HG03432 (cell line): ENCODE results near the gene POLR3K.
"Not testable (repeated sequence)": the region's sequence is repeated elsewhere in the genome, so short reads cannot be mapped to it uniquely, and the experiment has no call there.

Source experiments
- ATAC-seq: cut with Tn5 transposase; IDR thresholded peaks from one replicate; pipeline ENCODE4 v1.9.1; 2021; ENCODE audit warnings: mild to moderate bottlenecking, moderate library complexity; ENCODE audit not compliant: unreplicated experiment

The POLR3K gene

GRCh38 chr16:47234-47633 is 6.2 kb downstream of the POLR3K start:
- ATAC-seq = no peak

GRCh38 chr16:46510-46909 is 6.9 kb downstream of the POLR3K start:
- not testable (repeated sequence) for ATAC-seq

- ATAC-seq = no peak
These were observed 8.0 kb downstream of the POLR3K start for GRCh38 chr16:45454-45853.

GRCh38 chr16:44655-45054 is 8.8 kb downstream of the POLR3K start:
- no peak for ATAC-seq

GRCh38 chr16:43294-43693 is 10.1 kb downstream of the POLR3K start:
- ATAC-seq = no peak

GRCh38 chr16:42691-43090 is 10.7 kb downstream of the POLR3K start:
- ATAC-seq = no peak

- no peak for ATAC-seq
These were observed 11.3 kb downstream of the POLR3K start for GRCh38 chr16:42069-42457.

GRCh38 chr16:41439-42068 is 11.9 kb downstream of the POLR3K start:
- ATAC-seq = no peak

- peak; percentile 70 for ATAC-seq
These were observed 14.2 kb downstream of the POLR3K start for GRCh38 chr16:38941-39892.

- not testable (repeated sequence) for ATAC-seq
These were observed 15.2 kb downstream of the POLR3K start for GRCh38 chr16:38206-38605.

GRCh38 chr16:37511-37910 is 15.9 kb downstream of the POLR3K start:
- ATAC-seq = no peak

- no peak for ATAC-seq
These were observed 16.9 kb downstream of the POLR3K start for GRCh38 chr16:36336-36984.

- no peak for ATAC-seq
These were observed 17.6 kb downstream of the POLR3K start for GRCh38 chr16:35678-36305.

- no peak for ATAC-seq
These were observed 18.3 kb downstream of the POLR3K start for GRCh38 chr16:35011-35677.

- ATAC-seq = no peak
These were observed 18.8 kb downstream of the POLR3K start for GRCh38 chr16:34648-34987.

GRCh38 chr16:33877-34647 is 19.3 kb downstream of the POLR3K start:
- no peak for ATAC-seq

GRCh38 chr16:33154-33876 is 20.1 kb downstream of the POLR3K start:
- not testable (repeated sequence) for ATAC-seq

- not testable (repeated sequence) for ATAC-seq
These were observed 22.8 kb downstream of the POLR3K start for GRCh38 chr16:30627-31026.

GRCh38 chr16:25926-26348 is 27.5 kb downstream of the POLR3K start:
- peak; percentile 66 for ATAC-seq
